ENCODE results near the gene ZNF648.

DNA sequence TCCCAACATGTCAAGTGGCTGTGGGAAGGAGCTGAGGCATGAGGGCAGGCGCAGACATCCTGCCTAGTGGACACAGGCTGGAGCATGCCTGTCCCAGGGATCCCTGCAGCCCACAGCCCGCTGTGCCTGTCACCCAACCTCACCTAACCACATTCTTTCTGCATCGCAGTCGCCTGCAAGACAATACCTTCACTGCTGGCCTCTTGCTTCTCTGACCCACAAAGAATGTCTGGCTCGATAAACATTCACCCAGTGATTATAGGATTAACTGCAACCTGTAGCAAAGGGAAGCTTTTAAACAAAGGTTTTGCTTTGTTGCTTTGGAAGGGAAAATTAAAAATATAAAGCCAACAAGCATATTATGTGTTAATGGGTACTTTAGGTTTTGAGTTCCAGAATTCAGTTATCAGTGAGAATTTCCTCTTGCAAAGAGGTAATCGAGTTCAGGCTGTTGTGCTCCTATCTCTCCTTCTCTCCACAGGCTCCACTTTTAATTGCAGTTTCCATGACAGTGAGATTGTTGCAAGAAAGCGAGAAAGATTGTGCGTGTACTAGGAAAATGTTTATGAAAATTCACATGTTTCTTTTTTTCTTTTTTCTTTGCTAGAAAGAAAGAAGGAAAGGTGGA lies 40.0 kb upstream of the ZNF648 start:
- no peak for TF ChIP-seq TAF1 (IDR thresholded peaks at IDR 0.05; ENCODE audit: borderline replicate concordance, insufficient read depth, low read length)
- TF ChIP-seq, protein P1, sequence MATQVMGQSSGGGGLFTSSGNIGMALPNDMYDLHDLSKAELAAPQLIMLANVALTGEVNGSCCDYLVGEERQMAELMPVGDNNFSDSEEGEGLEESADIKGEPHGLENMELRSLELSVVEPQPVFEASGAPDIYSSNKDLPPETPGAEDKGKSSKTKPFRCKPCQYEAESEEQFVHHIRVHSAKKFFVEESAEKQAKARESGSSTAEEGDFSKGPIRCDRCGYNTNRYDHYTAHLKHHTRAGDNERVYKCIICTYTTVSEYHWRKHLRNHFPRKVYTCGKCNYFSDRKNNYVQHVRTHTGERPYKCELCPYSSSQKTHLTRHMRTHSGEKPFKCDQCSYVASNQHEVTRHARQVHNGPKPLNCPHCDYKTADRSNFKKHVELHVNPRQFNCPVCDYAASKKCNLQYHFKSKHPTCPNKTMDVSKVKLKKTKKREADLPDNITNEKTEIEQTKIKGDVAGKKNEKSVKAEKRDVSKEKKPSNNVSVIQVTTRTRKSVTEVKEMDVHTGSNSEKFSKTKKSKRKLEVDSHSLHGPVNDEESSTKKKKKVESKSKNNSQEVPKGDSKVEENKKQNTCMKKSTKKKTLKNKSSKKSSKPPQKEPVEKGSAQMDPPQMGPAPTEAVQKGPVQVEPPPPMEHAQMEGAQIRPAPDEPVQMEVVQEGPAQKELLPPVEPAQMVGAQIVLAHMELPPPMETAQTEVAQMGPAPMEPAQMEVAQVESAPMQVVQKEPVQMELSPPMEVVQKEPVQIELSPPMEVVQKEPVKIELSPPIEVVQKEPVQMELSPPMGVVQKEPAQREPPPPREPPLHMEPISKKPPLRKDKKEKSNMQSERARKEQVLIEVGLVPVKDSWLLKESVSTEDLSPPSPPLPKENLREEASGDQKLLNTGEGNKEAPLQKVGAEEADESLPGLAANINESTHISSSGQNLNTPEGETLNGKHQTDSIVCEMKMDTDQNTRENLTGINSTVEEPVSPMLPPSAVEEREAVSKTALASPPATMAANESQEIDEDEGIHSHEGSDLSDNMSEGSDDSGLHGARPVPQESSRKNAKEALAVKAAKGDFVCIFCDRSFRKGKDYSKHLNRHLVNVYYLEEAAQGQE (IDR thresholded peaks at IDR 0.05; ENCODE audit: insufficient read depth in 1 of 2, low read depth in 2 of 2, low read length in 2 of 2) = no peak
- TF ChIP-seq SIN3A (IDR thresholded peaks at IDR 0.05; ENCODE audit: borderline replicate concordance, insufficient read depth, low read length) = no peak
- TF ChIP-seq POLR2AphosphoS5 (IDR thresholded peaks at IDR 0.05; ENCODE audit: low read depth, low read length) = no peak

Data from PFSK-1 (cell line).